Breast epithelium (tissue), 4 donors: ENCODE data around the gene TSPEAR. TPM values are rescaled to one million over a fixed set of nuclear protein-coding genes. Genes with fewer than 3 reads are reported as not detected.

ENCODE experiments used
- DNase-seq, 2 donors: peaks; one replicate each; pipeline ENCODE4 v3.0.0-alpha.2; 2019; ENCODE audit warnings: low spot score in 2 of 2
- H3K27ac ChIP-seq, 2 donors: fragments of 200-600 bp; sonication (generic) in 1 of 2; one replicate each; pipeline ENCODE4 v1.5.1; 2016 to 2019; ENCODE audit warnings: mild to moderate bottlenecking in 1 of 2
- H3K27me3 ChIP-seq, 2 donors: fragments of 200-600 bp; sonication (generic) in 1 of 2; one replicate each; pipeline versions ENCODE4 v1.5.1 to v1.6.0; 2017 to 2019; ENCODE audit warnings: control low read depth in 1 of 2, mild to moderate bottlenecking in 1 of 2
- H3K36me3 ChIP-seq: fragments of 200-600 bp; one replicate; pipeline ENCODE4 v1.5.1; 2019
- H3K4me1 ChIP-seq, 2 donors: fragments of 200-600 bp; sonication (generic); one replicate each; pipeline ENCODE4 v1.5.1; 2016 to 2019; ENCODE audit warnings: control low read depth in 1 of 2
- H3K4me3 ChIP-seq, 3 donors: fragments of 200-600 bp; sonication (generic); 1 replicate in 2 of 3; 2 replicates in 1 of 3; pipeline ENCODE4 v1.5.1; 2016 to 2019; ENCODE audit warnings: mild to moderate bottlenecking in 3 of 3, moderate library complexity in 2 of 3
- H3K9me3 ChIP-seq, 2 donors: fragments of 200-600 bp; sonication (generic) in 1 of 2; one replicate each; pipeline ENCODE4 v1.5.1; 2016 to 2019; ENCODE audit warnings: control low read depth in 1 of 2
- POLR2A ChIP-seq: fragments of 450-650 bp; IDR thresholded peaks from one replicate; pipeline ENCODE4 v1.6.1; 2016; ENCODE audit warnings: antibody characterized with exemption, mild to moderate bottlenecking, moderate library complexity
- POLR2AphosphoS5 ChIP-seq, 3 donors: sonication (generic); formaldehyde crosslinking; IDR thresholded peaks; one replicate each; pipeline ENCODE4 v1.6.1; 2017; ENCODE audit warnings: antibody characterized with exemption in 3 of 3
- intact Hi-C: fragments of 100-400 bp; cut with DNase I; formaldehyde crosslinking; loops from one replicate; pipeline ENCODE4 v1.15.1; 2023; ENCODE audit warnings: low total_unique reads
- total RNA-seq, 3 donors: library from RNA; depleted of rRNA; stranded (reverse); fragments of >200 nt; gene quantifications; one replicate each; pipeline ENCODE4 v1.1.0, GENCODE V29; 2016
- TF ChIP-seq, protein P1 (sequence below), 3 donors: fragments of 450-650 bp; IDR thresholded peaks; one replicate each; pipeline ENCODE4 v1.5.1; 2016 to 2017; ENCODE audit warnings: antibody characterized with exemption in 3 of 3, mild to moderate bottlenecking in 3 of 3, moderate library complexity in 3 of 3

TSPEAR gene
- total RNA-seq, 3 donors from 2014 or later, result 0.15 TPM; not detected in 2

- DNase-seq, result no peak
- peaks cover 31 to 36% of the 10 kb centered on the region in 2 donors for H3K9me3 ChIP-seq
- no peaks in the 10 kb centered on the region for H3K4me1 ChIP-seq
- intact Hi-C loops, result loop anchor here (5.0 kb wide), 1 partner anchor 105 kb away; the partner anchor contains the start of gene KRTAP10-10
- H3K27me3 ChIP-seq, result no peaks in the 10 kb centered on the region
- no peak overlapping the region for H3K4me3 ChIP-seq
- no peak for TF ChIP-seq POLR2A
- TF ChIP-seq, protein P1, sequence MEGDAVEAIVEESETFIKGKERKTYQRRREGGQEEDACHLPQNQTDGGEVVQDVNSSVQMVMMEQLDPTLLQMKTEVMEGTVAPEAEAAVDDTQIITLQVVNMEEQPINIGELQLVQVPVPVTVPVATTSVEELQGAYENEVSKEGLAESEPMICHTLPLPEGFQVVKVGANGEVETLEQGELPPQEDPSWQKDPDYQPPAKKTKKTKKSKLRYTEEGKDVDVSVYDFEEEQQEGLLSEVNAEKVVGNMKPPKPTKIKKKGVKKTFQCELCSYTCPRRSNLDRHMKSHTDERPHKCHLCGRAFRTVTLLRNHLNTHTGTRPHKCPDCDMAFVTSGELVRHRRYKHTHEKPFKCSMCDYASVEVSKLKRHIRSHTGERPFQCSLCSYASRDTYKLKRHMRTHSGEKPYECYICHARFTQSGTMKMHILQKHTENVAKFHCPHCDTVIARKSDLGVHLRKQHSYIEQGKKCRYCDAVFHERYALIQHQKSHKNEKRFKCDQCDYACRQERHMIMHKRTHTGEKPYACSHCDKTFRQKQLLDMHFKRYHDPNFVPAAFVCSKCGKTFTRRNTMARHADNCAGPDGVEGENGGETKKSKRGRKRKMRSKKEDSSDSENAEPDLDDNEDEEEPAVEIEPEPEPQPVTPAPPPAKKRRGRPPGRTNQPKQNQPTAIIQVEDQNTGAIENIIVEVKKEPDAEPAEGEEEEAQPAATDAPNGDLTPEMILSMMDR (IDR thresholded peaks at IDR 0.05), result no peak
- TF ChIP-seq POLR2AphosphoS5 (IDR thresholded peaks at IDR 0.05), result no peak
- H3K36me3 ChIP-seq, result no peaks in the 10 kb centered on the region
- no peak overlapping the region for H3K27ac ChIP-seq
Measured at GRCh38 chr21:44741921-44742320, 30.5 kb upstream of the TSPEAR start.

DNA sequence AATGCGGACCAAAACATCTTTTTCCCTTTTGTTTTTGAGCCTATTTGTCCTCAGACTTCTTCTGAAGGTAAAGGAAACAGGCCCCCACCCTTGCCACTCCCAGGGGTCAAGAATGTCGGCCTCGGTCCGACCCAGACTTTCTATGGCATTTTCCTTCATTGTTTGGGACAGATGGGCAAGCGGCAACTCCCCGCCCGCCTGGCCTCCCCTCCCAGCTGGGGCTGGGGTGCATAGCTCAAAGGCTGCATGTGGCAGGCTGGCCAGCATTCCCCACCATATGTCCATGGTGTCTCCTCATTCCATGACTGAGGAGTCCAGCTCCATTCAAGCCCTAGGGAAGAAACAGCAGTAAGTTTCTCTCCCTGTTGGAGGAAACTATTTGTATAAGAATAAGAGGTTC, 29.4 kb upstream of the TSPEAR start:
- Histone ChIP-seq H3K4me3 (no peak overlapping the region), H3K4me1 (no peaks in the 10 kb centered on the region), H3K27me3 (no peaks in the 10 kb centered on the region), H3K9me3 (peaks cover 43 to 48% of the 10 kb centered on the region in 2 donors), H3K36me3 (no peaks in the 10 kb centered on the region), H3K27ac (no peak overlapping the region)
- no peak for DNase-seq
- intact Hi-C loops, result loop anchor here (5.0 kb wide), 1 partner anchor 103 kb away; the partner anchor contains the start of gene KRTAP10-10
- TF ChIP-seq, protein P1 (IDR thresholded peaks at IDR 0.05), result no peak
- no peak for TF ChIP-seq POLR2A
- no peak for TF ChIP-seq POLR2AphosphoS5 (IDR thresholded peaks at IDR 0.05)

DNA sequence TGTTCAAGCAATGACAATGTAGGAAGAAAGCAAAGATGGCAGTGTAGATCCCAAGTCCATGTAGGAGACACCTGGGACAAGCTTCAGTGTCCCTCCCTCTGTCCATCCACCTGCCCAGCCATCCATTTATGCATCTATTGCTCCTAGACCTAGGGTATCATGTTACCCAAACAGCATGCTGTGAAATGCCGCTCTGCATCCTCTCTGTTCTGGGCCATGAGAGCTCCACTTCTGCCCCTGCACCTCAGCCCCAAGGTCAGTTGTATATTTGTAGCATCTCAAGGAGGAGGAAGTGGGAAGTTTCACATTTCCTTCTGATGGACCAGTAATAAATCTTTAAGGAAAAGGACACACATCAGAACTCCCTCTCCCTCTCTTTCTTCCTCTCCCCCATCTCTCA, 27.9 kb upstream of the TSPEAR start:
- no peaks in the 10 kb centered on the region for H3K4me1 ChIP-seq
- H3K27me3 ChIP-seq, result no peaks in the 10 kb centered on the region
- no peaks in the 10 kb centered on the region for H3K36me3 ChIP-seq
- peaks cover 48 to 61% of the 10 kb centered on the region in 2 donors for H3K9me3 ChIP-seq
- intact Hi-C loops, result no loop called here
- H3K27ac ChIP-seq, result no peak overlapping the region
- TF ChIP-seq POLR2A, result no peak
- TF ChIP-seq, protein P1 (IDR thresholded peaks at IDR 0.05), result no peak
- TF ChIP-seq POLR2AphosphoS5 (IDR thresholded peaks at IDR 0.05), result no peak
- no peak overlapping the region for H3K4me3 ChIP-seq
- DNase-seq, result no peak

DNA sequence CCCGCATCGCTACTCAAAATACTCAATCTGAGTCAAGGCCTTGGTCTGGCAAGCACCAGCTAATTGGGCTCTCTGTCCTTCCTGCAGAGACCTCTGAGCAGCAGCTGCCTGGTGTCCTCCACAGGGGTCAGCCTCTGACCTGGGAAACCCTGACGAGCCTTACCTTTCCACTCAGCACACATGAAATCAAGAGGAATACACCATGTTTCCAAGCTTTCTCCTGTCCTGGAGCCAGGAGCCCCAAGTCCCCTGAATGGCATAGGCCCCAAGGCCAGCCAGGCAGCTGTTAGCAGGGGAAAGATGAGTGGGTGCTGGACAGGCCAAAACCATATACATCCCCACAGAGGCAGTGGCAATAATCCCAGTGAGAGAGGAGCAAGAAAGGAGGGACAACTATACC, 27.2 kb upstream of the TSPEAR start:
- TF ChIP-seq, protein P1 (IDR thresholded peaks at IDR 0.05), result no peak
- TF ChIP-seq POLR2AphosphoS5 (IDR thresholded peaks at IDR 0.05), result no peak
- TF ChIP-seq POLR2A, result no peak
- H3K4me1 ChIP-seq, result no peaks in the 10 kb centered on the region
- no peak overlapping the region for H3K4me3 ChIP-seq
- H3K27ac ChIP-seq, result no peak overlapping the region
- H3K9me3 ChIP-seq, result peaks cover 48 to 61% of the 10 kb centered on the region in 2 donors
- H3K27me3 ChIP-seq, result no peaks in the 10 kb centered on the region
- H3K36me3 ChIP-seq, result no peaks in the 10 kb centered on the region
- intact Hi-C loops, result no loop called here
- DNase-seq, result no peak

GRCh38 chr21:44737706-44738354, 26.5 kb upstream of the TSPEAR start:
- intact Hi-C loops, result no loop called here
- TF ChIP-seq POLR2A (no peak), POLR2AphosphoS5 (IDR thresholded peaks at IDR 0.05) (no peak)
- TF ChIP-seq, protein P1 (IDR thresholded peaks at IDR 0.05), result no peak
- H3K4me3 ChIP-seq, result no peak overlapping the region
- no peak for DNase-seq
- peaks cover 48 to 61% of the 10 kb centered on the region in 2 donors for H3K9me3 ChIP-seq
- H3K36me3 ChIP-seq, result no peaks in the 10 kb centered on the region
- H3K4me1 ChIP-seq, result no peaks in the 10 kb centered on the region
- no peak overlapping the region for H3K27ac ChIP-seq
- H3K27me3 ChIP-seq, result no peaks in the 10 kb centered on the region
